ENCODE results near the gene HOXD12.
A peak's percentile ranks its signal among the peaks of the same experiment; 100 is the strongest.

HOXD12 gene

DNA sequence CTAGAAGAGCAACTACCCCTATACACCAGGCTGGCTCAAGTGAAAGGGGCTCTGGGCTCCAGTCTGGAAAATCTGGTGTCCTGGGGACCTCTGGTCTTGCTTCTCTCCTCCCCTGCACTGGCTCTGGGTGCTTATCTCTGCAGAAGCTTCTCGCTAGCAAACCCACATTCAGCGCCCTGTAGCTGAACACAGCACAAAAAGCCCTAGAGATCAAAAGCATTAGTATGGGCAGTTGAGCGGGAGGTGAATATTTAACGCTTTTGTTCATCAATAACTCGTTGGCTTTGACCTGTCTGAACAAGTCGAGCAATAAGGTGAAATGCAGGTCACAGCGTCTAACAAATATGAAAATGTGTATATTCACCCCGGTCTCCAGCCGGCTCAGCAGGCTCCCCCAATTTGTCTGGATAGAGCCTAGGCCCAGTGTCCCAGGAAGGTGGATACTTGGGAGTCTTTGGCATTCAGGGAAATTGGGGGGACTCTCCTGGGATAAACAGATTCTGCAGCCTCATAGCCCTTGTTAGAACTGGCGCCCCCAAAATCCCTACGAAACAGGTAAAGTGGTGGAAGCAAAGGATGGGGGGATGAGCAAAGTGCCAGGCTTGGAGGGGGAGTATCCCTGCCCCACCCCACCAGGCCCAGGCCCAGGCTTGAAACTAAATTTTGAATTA lies 49.3 kb downstream of the HOXD12 start:
- no peaks in the 10 kb centered on the region for H3K36me3 ChIP-seq (ENCODE audit: control insufficient read depth in 2 of 2, insufficient read depth in 2 of 2, low read length in 2 of 2)
- H3K4me1 ChIP-seq (ENCODE audit: control insufficient read depth, insufficient read depth, low read length) = peaks cover 3% of the 10 kb centered on the region

DNA sequence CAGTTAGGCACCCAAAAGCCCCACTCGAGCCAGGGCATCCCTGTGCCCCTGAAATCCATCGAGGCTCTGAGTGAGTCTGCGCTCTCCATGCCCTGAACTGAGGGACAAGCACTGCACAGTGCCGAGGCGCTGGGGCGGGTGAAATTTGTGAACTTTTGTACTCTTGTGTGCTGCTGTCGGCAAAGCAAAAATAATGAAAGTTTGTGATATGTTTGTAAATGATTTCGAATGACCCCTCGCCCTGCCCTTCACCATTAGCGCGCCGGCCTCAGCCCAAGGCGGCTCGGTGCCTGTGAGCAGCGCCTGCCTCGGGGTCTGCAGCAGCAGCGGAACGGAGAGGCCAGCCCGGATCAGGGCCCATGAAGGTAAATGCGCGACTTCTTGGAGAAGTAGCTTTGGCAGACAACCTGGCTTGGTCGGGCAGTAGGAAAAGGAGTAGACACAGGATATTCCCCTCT lies 49.9 kb downstream of the HOXD12 start:
- H3K27ac ChIP-seq (ENCODE audit: low read length) = no peak overlapping the region
- H3K27me3 ChIP-seq (ENCODE audit: control insufficient read depth in 1 of 2, insufficient read depth in 2 of 2, low read length in 2 of 2) = peaks cover 65 to 89% of the 10 kb centered on the region in 2 donors
- H3K4me1 ChIP-seq (ENCODE audit: control insufficient read depth, insufficient read depth, low read length) = peaks cover 3% of the 10 kb centered on the region
- H3K36me3 ChIP-seq (ENCODE audit: control insufficient read depth in 2 of 2, insufficient read depth in 2 of 2, low read length in 2 of 2) = no peaks in the 10 kb centered on the region
- no peak overlapping the region for H3K4me3 ChIP-seq (ENCODE audit: low read length in 2 of 2)
- no peak overlapping the region for H3K9ac ChIP-seq (ENCODE audit: low read length in 2 of 2)
- no peaks in the 10 kb centered on the region for H3K9me3 ChIP-seq (ENCODE audit: control insufficient read depth in 2 of 2, low read length in 2 of 2)

More for the DNA sequence above, 49.3 kb downstream of the HOXD12 start:
- H3K27ac ChIP-seq (ENCODE audit: low read length) = no peak overlapping the region
- peaks cover 64 to 89% of the 10 kb centered on the region in 2 donors for H3K27me3 ChIP-seq (ENCODE audit: control insufficient read depth in 1 of 2, insufficient read depth in 2 of 2, low read length in 2 of 2)
- H3K9me3 ChIP-seq (ENCODE audit: control insufficient read depth in 2 of 2, low read length in 2 of 2) = no peaks in the 10 kb centered on the region
- H3K4me3 ChIP-seq (ENCODE audit: low read length in 2 of 2) = no peak overlapping the region
- H3K9ac ChIP-seq (ENCODE audit: low read length in 2 of 2) = no peak overlapping the region

DNA sequence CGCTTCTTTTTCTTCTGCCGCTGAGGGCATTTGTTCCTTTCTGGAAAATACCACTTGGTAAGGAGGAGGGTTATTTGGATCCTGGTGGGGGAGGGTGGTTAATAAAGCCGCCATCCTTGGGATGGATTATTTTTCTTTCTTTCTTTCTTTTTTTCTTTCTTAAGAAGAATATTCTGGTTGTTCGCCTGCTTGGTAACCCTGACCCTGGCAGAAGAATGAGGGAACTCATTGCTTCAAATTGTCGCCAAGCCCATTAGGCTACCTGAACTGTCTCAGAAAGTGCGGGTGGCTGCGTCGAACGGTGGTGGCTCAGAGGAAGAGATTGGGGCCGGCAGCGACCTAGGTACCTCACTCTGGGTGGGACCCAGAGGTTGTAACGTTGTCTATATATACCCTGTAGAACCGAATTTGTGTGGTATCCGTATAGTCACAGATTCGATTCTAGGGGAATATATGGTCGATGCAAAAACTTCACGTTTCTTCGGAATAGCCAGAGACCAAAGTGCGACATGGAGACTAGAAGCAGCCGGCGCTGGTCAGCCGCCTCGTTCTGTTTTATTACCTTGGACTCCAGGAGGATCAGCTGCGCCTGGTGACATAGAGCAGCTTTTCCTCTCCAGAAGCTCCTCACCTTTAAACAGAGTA lies 50.5 kb downstream of the HOXD12 start:
- H3K27ac ChIP-seq (ENCODE audit: low read length) = no peak overlapping the region
- H3K9ac ChIP-seq (ENCODE audit: low read length in 2 of 2) = no peak overlapping the region
- no peaks in the 10 kb centered on the region for H3K36me3 ChIP-seq (ENCODE audit: control insufficient read depth in 2 of 2, insufficient read depth in 2 of 2, low read length in 2 of 2)
- peaks cover 3% of the 10 kb centered on the region for H3K4me1 ChIP-seq (ENCODE audit: control insufficient read depth, insufficient read depth, low read length)
- no peak overlapping the region for H3K4me3 ChIP-seq (ENCODE audit: low read length in 2 of 2)
- H3K27me3 ChIP-seq (ENCODE audit: control insufficient read depth in 1 of 2, insufficient read depth in 2 of 2, low read length in 2 of 2) = peaks cover 65 to 90% of the 10 kb centered on the region in 2 donors
- H3K9me3 ChIP-seq (ENCODE audit: control insufficient read depth in 2 of 2, low read length in 2 of 2) = no peaks in the 10 kb centered on the region

DNA sequence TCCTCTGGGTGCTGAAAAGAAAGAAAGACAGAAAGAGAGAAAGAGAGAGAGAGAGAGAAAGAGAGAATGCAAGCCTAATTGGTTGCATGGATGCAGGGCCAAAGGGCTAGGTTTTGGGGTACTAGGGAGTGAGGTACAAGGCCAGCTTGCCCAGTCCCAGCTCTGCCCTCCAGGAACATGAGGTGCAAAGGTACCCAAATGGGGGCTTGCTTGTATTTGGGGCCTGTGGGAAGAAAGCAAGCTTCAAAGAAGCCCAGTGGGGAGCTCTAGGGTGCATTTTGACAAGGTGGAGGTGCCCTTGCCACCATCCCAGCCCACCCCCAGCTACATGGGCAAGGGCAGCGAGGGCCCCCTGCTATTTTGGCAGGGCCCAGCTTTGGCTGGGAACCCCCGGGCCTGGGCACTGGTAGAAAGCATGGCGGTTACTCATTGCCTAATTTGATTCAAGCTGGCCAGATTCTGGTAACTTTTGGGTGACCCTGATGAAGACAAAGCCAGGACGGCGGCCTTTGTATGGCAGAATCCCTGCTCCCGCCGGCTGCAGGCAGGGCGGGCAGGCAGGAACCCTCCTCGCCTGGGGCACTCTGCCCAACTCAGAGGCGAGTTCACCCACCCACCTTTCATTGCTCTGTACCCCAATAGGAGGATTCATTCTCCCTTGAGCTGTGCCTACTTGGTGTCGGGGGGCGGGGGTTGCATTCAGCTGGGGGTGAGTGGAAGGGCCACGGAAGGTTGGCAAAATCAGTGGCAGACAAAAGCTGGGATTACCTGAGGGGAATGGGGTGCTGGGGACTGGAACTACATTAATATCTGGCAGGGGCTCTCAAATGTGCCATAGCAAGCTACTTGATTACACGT lies 51.2 kb downstream of the HOXD12 start:
- H3K27ac ChIP-seq (ENCODE audit: low read length) = no peak overlapping the region

DNA sequence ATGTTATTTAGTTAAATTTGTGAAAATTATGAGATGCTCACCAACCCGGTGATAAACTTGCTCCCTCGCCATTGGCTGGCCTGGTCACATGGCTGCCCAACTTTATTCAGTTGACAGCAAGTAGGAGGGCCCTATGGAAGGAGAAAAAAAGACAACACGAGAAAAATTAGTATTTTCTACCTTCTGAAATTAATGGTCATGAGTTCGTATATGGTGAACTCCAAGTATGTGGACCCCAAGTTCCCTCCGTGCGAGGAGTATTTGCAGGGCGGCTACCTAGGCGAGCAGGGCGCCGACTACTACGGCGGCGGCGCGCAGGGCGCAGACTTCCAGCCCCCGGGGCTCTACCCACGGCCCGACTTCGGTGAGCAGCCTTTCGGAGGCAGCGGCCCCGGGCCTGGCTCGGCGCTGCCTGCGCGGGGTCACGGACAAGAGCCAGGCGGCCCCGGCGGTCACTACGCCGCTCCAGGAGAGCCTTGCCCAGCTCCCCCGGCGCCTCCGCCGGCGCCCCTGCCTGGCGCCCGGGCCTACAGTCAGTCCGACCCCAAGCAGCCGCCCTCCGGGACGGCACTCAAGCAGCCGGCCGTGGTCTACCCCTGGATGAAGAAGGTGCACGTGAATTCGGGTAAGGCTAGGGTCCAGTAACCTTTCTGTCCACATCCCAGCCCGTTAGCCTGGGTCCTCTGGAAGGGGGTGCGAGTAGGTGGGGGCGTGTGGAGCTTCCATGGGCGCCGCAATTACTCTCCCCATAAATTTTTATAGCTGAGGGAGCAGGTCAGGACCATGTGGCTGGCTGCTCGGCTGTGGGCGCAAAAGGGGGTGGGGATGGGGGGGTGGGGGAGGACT lies 52.1 kb downstream of the HOXD12 start, which contains the start of gene HOXD4:
HOXD4 (plus strand) TSS at position 109 of the 846 bp plus-strand sequence; CDS start at position 193, 84 bp downstream.
- Histone ChIP-seq H3K4me1 (ENCODE audit: control insufficient read depth, insufficient read depth, low read length) (peaks cover 3% of the 10 kb centered on the region), H3K4me3 (ENCODE audit: low read length in 2 of 2) (peak within 1 kb of the TSS in 1 of 2 donors; percentile 29), H3K9ac (ENCODE audit: low read length in 2 of 2) (no peak within 1 kb of the TSS), H3K36me3 (ENCODE audit: control insufficient read depth in 2 of 2, insufficient read depth in 2 of 2, low read length in 2 of 2) (no peaks in the 10 kb centered on the region), H3K27ac (ENCODE audit: low read length) (no peak within 1 kb of the TSS), H3K9me3 (ENCODE audit: control insufficient read depth in 2 of 2, low read length in 2 of 2) (no peaks in the 10 kb centered on the region), H3K27me3 (ENCODE audit: control insufficient read depth in 1 of 2, insufficient read depth in 2 of 2, low read length in 2 of 2) (peaks cover 61 to 89% of the 10 kb centered on the region in 2 donors)

More for the DNA sequence above, 51.2 kb downstream of the HOXD12 start:
- H3K9me3 ChIP-seq (ENCODE audit: control insufficient read depth in 2 of 2, low read length in 2 of 2) = no peaks in the 10 kb centered on the region
- H3K4me1 ChIP-seq (ENCODE audit: control insufficient read depth, insufficient read depth, low read length) = peaks cover 3% of the 10 kb centered on the region
- no peak overlapping the region for H3K9ac ChIP-seq (ENCODE audit: low read length in 2 of 2)
- H3K36me3 ChIP-seq (ENCODE audit: control insufficient read depth in 2 of 2, insufficient read depth in 2 of 2, low read length in 2 of 2) = no peaks in the 10 kb centered on the region
- H3K27me3 ChIP-seq (ENCODE audit: control insufficient read depth in 1 of 2, insufficient read depth in 2 of 2, low read length in 2 of 2) = peaks cover 63 to 90% of the 10 kb centered on the region in 2 donors
- H3K4me3 ChIP-seq (ENCODE audit: low read length in 2 of 2) = no peak overlapping the region
